SU-DHL-6 (cell line): ENCODE results near the gene LYZ.

Experiments used
- H2AFZ ChIP-seq: fragments of 200-600 bp; sonication (generic); 2 replicates; pipeline ENCODE4 v1.6.1; 2014; ENCODE audit warnings: low read depth, mild to moderate bottlenecking, moderate library complexity, mixed read lengths, antibody characterized with exemption, low read length; ENCODE audit not compliant: severe bottlenecking
- H3F3A ChIP-seq: fragments of 200-600 bp; shearing (Covaris generic); 2 replicates; pipeline ENCODE4 v1.6.0; 2016; ENCODE audit warnings: antibody characterized with exemption, mild to moderate bottlenecking; ENCODE audit not compliant: insufficient read depth
- H3K27ac ChIP-seq: fragments of 200-600 bp; sonication (generic); 2 replicates; pipeline ENCODE4 v1.5.1; 2016; ENCODE audit warnings: low read depth, mild to moderate bottlenecking, low read length, moderate library complexity, mixed read lengths
- H3K27me3 ChIP-seq: fragments of 200-600 bp; sonication (generic), shearing (Covaris generic); 2 replicates; pipeline ENCODE4 v1.6.0; 2014; ENCODE audit warnings: mild to moderate bottlenecking, low read length
- H3K36me3 ChIP-seq: fragments of 200-600 bp; sonication (generic); 2 replicates; pipeline ENCODE4 v1.6.1; 2014; ENCODE audit warnings: mild to moderate bottlenecking, low read length, mixed read lengths
- H3K4me2 ChIP-seq: fragments of 300-600, 200-600 bp; shearing (Covaris generic), sonication (generic); 2 replicates; pipeline ENCODE4 v1.6.0; 2014; ENCODE audit warnings: low read length, low read depth, mild to moderate bottlenecking; ENCODE audit not compliant: poor library complexity, severe bottlenecking
- H3K4me3 ChIP-seq: fragments of 200-600 bp; sonication (generic); 2 replicates; pipeline ENCODE4 v1.5.1; 2014; ENCODE audit warnings: antibody characterized with exemption, low read length, mild to moderate bottlenecking, mixed read lengths; ENCODE audit not compliant: insufficient read depth, poor library complexity, severe bottlenecking
- H3K79me2 ChIP-seq: fragments of 200-600 bp; sonication (generic); 2 replicates; pipeline ENCODE4 v1.6.1; 2014; ENCODE audit warnings: mild to moderate bottlenecking, low read length, moderate library complexity; ENCODE audit not compliant: insufficient read depth
- H3K9ac ChIP-seq: fragments of 200-600 bp; sonication (generic); 2 replicates; pipeline ENCODE4 v1.7.0; 2014; ENCODE audit warnings: mild to moderate bottlenecking, low read length
- H3K9me2 ChIP-seq: fragments of 200-600 bp; sonication (generic); replicated peaks from 2 replicates; pipeline ENCODE4 v1.6.1; 2014; ENCODE audit warnings: low read length; ENCODE audit not compliant: insufficient read depth
- H3K9me3 ChIP-seq: fragments of 200-600 bp; sonication (generic); 2 replicates; pipeline ENCODE4 v1.6.1; 2014; ENCODE audit warnings: low read length, mixed read lengths; ENCODE audit not compliant: insufficient read depth
- H4K20me1 ChIP-seq: fragments of 200-600 bp; sonication (generic); 2 replicates; pipeline ENCODE4 v1.6.1; 2014; ENCODE audit warnings: low read depth, mild to moderate bottlenecking, antibody characterized with exemption, low read length, moderate library complexity, mixed read lengths
- CTCF ChIP-seq: fragments of 200-600 bp; sonication (generic); IDR thresholded peaks from one replicate; pipeline ENCODE4 v1.5.1; 2017; ENCODE audit warnings: antibody characterized with exemption, mild to moderate bottlenecking, low read length, moderate library complexity; ENCODE audit not compliant: insufficient read depth, poor library complexity, severe bottlenecking
- EZH2phosphoT487 ChIP-seq: fragments of 200-600 bp; sonication (generic), shearing (Covaris generic); conservative IDR thresholded peaks from 2 replicates; pipeline ENCODE4 v1.6.1; 2018; ENCODE audit warnings: mild to moderate bottlenecking, antibody characterized with exemption, low read length, moderate library complexity, mixed read lengths

Gene LYZ

GRCh38 chr12:69348162-69348938, at the start of gene LYZ:
TSS of gene LYZ (plus strand) at chr12:69348381. CDS start at chr12:69348409, 28 bp downstream.
- Histone ChIP-seq H3K79me2 (no peaks in the 10 kb centered on the region), H3K36me3 (no peaks in the 10 kb centered on the region), H3K27me3 (no peaks in the 10 kb centered on the region), H4K20me1 (no peaks in the 10 kb centered on the region), H3K27ac (no peak within 1 kb of the TSS), H3F3A (no peaks in the 10 kb centered on the region), H3K9me3 (no peaks in the 10 kb centered on the region), H2AFZ (no peak within 1 kb of the TSS), H3K9ac (no peak within 1 kb of the TSS), H3K4me2 (no peak within 1 kb of the TSS), H3K4me3 (no peak within 1 kb of the TSS), H3K9me2 (no peaks in the 10 kb centered on the region)
- TF ChIP-seq EZH2phosphoT487, result no peak
- TF ChIP-seq CTCF, result no peak

- Histone ChIP-seq H3K9me3 (0 out of 2 replicates have a peak, but pooled peaks cover under 1% of the 10 kb centered on the region), H3K4me2 (no peak overlapping the region), H3K9ac (no peak overlapping the region), H3K9me2 (no peaks in the 10 kb centered on the region), H3K79me2 (no peaks in the 10 kb centered on the region), H4K20me1 (no peaks in the 10 kb centered on the region), H3F3A (no peaks in the 10 kb centered on the region), H3K4me3 (no peak overlapping the region), H3K36me3 (no peaks in the 10 kb centered on the region), H3K27ac (no peak overlapping the region), H2AFZ (no peak overlapping the region), H3K27me3 (no peaks in the 10 kb centered on the region)
- no peak for TF ChIP-seq EZH2phosphoT487
Observed at GRCh38 chr12:69298947-69299346, 49.2 kb upstream of the LYZ start.

GRCh38 chr12:69304284-69304683, 43.9 kb upstream of the LYZ start:
- H3F3A ChIP-seq, result no peaks in the 10 kb centered on the region
- no peak overlapping the region for H3K4me3 ChIP-seq
- no peak for TF ChIP-seq EZH2phosphoT487
- TF ChIP-seq CTCF, result no peak
- peaks cover 6% of the 10 kb centered on the region; the same call in 1 of the 2 replicates for H3K36me3 ChIP-seq
- no peaks in the 10 kb centered on the region for H3K27me3 ChIP-seq
- H4K20me1 ChIP-seq, result no peaks in the 10 kb centered on the region
- no peak overlapping the region for H3K4me2 ChIP-seq
- no peak overlapping the region for H3K9ac ChIP-seq
- no peaks in the 10 kb centered on the region for H3K9me2 ChIP-seq
- peaks cover 11% of the 10 kb centered on the region; the same call in 1 of the 2 replicates for H3K9me3 ChIP-seq
- H3K27ac ChIP-seq, result no peak overlapping the region
- H3K79me2 ChIP-seq, result no peaks in the 10 kb centered on the region
- no peak overlapping the region for H2AFZ ChIP-seq

- Histone ChIP-seq H3K9ac (no peak overlapping the region), H3K4me2 (no peak overlapping the region), H3K79me2 (no peaks in the 10 kb centered on the region), H2AFZ (no peak overlapping the region), H3K9me2 (no peaks in the 10 kb centered on the region), H3K36me3 (peaks cover 4% of the 10 kb centered on the region; the same call in 1 of the 2 replicates), H3K4me3 (no peak overlapping the region), H3F3A (no peaks in the 10 kb centered on the region), H4K20me1 (no peaks in the 10 kb centered on the region), H3K9me3 (peaks cover 5% of the 10 kb centered on the region; the same call in 1 of the 2 replicates), H3K27me3 (no peaks in the 10 kb centered on the region), H3K27ac (no peak overlapping the region)
- TF ChIP-seq EZH2phosphoT487 (no peak), CTCF (no peak)
Observed at GRCh38 chr12:69309461-69309860, 38.7 kb upstream of the LYZ start.
